Common myeloid progenitor, CD34-positive (primary cell): ENCODE measurements around the gene SHF.

Source experiments
- CTCF ChIA-PET: fragments of 350-600 bp; sonication (Branson Sonifier 250); formaldehyde crosslinking; loops from one replicate; lab custom pipeline; 2021; ENCODE audit warnings: antibody characterized with exemption; lab: Charles Lee
- POLR2A ChIA-PET: fragments of 350-600 bp; sonication (Branson Sonifier 250); formaldehyde crosslinking; loops from one replicate; lab custom pipeline; 2021; ENCODE audit warnings: antibody characterized with exemption; lab: Charles Lee
- DNase-seq, 3 donors: peaks; one replicate each; pipeline versions ENCODE4 v3.0.0 to v3.0.0-alpha.2; 2013
- H3K27ac ChIP-seq, 2 experiments: 1 replicate in 1 of 2; 2 replicates in 1 of 2; pipeline ENCODE4 v1.7.0; 2013; ENCODE audit warnings: inconsistent platforms in 2 of 2, low read length in 2 of 2, mild to moderate bottlenecking in 2 of 2, low read depth in 1 of 2, moderate library complexity in 1 of 2; ENCODE audit not compliant: severe bottlenecking in 2 of 2, insufficient read depth in 1 of 2, poor library complexity in 1 of 2
- H3K27me3 ChIP-seq, 5 experiments: replicated peaks in 2 of 5; 1 replicate in 3 of 5; 2 replicates in 2 of 5; pipeline versions ENCODE4 v1.6.1 to v1.7.0; 2013; ENCODE audit warnings: low read length in 4 of 5, mild to moderate bottlenecking in 2 of 5, moderate library complexity in 2 of 5, inconsistent platforms in 1 of 5; ENCODE audit not compliant: insufficient read depth in 5 of 5, control insufficient read depth in 4 of 5
- H3K36me3 ChIP-seq, 4 experiments: 1 replicate in 2 of 4; 2 replicates in 2 of 4; pipeline versions ENCODE4 v1.6.1 to v1.7.0; 2013; ENCODE audit warnings: low read length in 3 of 4, control low read depth in 1 of 4, mild to moderate bottlenecking in 1 of 4; ENCODE audit not compliant: control insufficient read depth in 4 of 4, insufficient read depth in 4 of 4
- H3K4me1 ChIP-seq, 4 experiments: 1 replicate in 3 of 4; 2 replicates in 1 of 4; pipeline versions ENCODE4 v1.6.1 to v1.7.1; 2013; ENCODE audit warnings: low read length in 3 of 4, mild to moderate bottlenecking in 3 of 4, control low read depth in 1 of 4, inconsistent platforms in 1 of 4, moderate library complexity in 1 of 4; ENCODE audit not compliant: control insufficient read depth in 4 of 4, insufficient read depth in 4 of 4; ENCODE audit errors: control extremely low read depth in 1 of 4
- H3K4me3 ChIP-seq, 7 experiments: 1 replicate in 4 of 7; 2 replicates in 3 of 7; pipeline versions ENCODE4 v1.5.1 to v1.7.0; 2013; ENCODE audit warnings: mild to moderate bottlenecking in 7 of 7, low read length in 6 of 7, moderate library complexity in 6 of 7, inconsistent platforms in 2 of 7, low read depth in 2 of 7, control low read depth in 1 of 7; ENCODE audit not compliant: insufficient read depth in 4 of 7, control insufficient read depth in 1 of 7; ENCODE audit errors: extremely low read depth in 1 of 7
- H3K9me3 ChIP-seq, 5 experiments: 1 replicate in 4 of 5; 2 replicates in 1 of 5; pipeline versions ENCODE4 v1.6.1 to v1.7.1; 2013; ENCODE audit warnings: low read length in 4 of 5, mild to moderate bottlenecking in 2 of 5, inconsistent platforms in 1 of 5, low read depth in 1 of 5, moderate library complexity in 1 of 5; ENCODE audit not compliant: control insufficient read depth in 4 of 5, insufficient read depth in 2 of 5; ENCODE audit errors: control extremely low read depth in 1 of 5
- WGBS: methylation state at CpG from one replicate; pipeline ENCODE4 v1.1.5; 2013; ENCODE audit not compliant: insufficient coverage; 5-methylcytosine and 5-hydroxymethylcytosine counted together

Gene SHF

DNA sequence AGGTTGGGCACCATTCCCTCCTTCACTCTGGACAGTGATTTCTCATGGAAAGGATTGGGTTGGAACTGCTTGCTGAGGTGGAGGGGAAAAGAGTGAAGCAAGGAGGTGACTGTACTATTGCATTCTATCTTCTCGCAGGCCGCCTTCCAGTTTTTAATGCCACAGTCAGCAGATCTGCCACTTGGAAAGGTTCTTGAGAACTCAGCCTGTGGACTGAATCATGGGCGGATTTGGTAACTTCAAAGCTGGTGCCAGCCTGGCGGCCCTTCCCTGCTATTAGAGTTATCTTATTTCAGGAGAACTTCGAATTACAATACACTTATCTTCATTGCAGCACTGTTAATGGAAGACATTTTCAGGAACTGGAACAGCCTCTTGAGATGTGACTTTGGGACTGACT is 41.2 kb upstream of the SHF start:
- Histone ChIP-seq H3K9me3 (peaks cover 0 to 10% (median 0%) of the 10 kb centered on the region in 5 experiments), H3K4me3 (no peak overlapping the region), H3K4me1 (no peaks in the 10 kb centered on the region), H3K27me3 (no peaks in the 10 kb centered on the region), H3K36me3 (no peaks in the 10 kb centered on the region), H3K27ac (no peak overlapping the region)
- POLR2A ChIA-PET = no interaction called here
- CTCF ChIA-PET = no interaction called here
- WGBS = 81% methylated on average over 4 of the region's 5 CpGs
- no peak for DNase-seq

DNA sequence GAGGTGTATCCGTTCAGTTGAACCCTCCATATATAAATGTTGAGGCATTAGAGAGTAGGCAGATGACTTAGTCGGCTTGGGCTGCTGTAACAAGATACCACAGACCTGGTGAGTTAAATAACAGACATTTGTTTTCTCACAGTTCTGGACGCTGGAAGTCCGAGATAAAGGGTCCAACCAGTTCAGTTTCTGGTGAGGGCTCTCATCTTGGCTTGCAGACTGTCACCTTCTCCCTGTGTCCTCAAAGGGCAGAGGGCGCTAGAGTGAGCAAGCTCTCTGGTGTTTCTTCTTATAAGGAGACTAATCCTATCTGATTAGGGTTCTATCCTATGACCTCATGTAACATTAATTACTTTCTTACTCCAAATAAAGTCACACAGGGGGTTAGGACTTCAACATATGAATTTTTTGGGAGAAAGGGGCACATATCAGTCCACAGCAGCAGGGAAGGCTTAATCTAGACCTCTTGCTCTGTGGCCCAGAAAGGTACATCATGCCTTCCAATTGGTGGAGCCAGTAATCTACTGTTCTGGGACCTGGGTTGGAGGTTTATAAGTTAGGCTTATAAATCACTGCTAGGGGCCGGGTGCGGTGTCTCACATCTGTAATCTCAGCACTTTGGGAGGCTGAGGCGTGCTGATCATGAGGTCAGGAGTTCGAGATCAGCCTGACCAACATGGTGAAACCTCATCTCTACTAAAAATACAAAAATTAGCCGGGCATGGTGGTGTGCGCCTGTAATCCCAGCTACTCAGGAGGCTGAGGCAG is 37.9 kb upstream of the SHF start:
- H3K36me3 ChIP-seq = no peaks in the 10 kb centered on the region
- H3K4me3 ChIP-seq = no peak overlapping the region
- no peaks in the 10 kb centered on the region for H3K9me3 ChIP-seq
- peak in 1 of 3 donors; percentile 10 for DNase-seq
- H3K27ac ChIP-seq = no peak overlapping the region
- 80% methylated on average over 5 of the region's 11 CpGs for WGBS
- POLR2A ChIA-PET = no interaction called here
- peaks cover 0 to 4% (median 2%) of the 10 kb centered on the region in 5 experiments for H3K27me3 ChIP-seq
- H3K4me1 ChIP-seq = no peaks in the 10 kb centered on the region
- CTCF ChIA-PET = interaction anchor here (1.6 kb wide), 1 partner anchor 16 kb away, joined by 5 read pairs; no protein-coding TSS in a partner anchor

DNA sequence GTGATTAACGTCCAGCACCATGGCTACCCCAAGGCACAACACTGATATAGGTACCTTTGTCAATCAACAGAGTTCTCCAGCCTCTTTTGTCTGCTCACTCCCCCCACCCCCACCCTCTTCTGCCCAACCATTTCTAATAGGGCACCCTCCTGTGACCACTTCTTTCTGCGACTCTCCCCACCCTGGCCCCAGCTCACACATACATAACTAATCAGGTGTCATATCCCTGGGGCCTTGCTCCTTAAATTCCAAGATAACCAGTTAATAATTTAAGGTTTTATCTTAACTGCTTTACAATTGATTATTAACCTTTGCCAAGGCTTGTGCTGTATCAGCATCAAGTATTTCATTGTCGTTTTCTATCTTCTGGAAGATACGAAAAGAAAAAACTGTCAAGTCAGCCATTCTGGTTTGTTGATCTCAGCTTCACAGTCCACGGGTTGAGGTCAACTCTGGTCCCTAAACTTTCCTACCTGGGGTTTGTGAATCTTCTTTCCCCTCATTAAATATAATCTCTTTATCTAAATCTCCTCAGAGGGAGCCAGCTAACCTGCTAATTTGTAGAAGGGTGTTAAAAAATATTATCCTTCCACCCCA is 37.0 kb upstream of the SHF start:
- CTCF ChIA-PET = interaction anchor here (0.8 to 1.6 kb wide), 2 partner anchors 15 to 61 kb away, joined by 3 to 5 read pairs; no protein-coding TSS in a partner anchor
- no peak for DNase-seq
- H3K9me3 ChIP-seq = no peaks in the 10 kb centered on the region
- no peak overlapping the region for H3K27ac ChIP-seq
- peaks cover 0 to 4% (median 2%) of the 10 kb centered on the region in 5 experiments for H3K27me3 ChIP-seq
- 81% methylated on average over 5 of the region's 5 CpGs for WGBS
- no peak overlapping the region for H3K4me3 ChIP-seq
- H3K36me3 ChIP-seq = no peaks in the 10 kb centered on the region
- H3K4me1 ChIP-seq = no peaks in the 10 kb centered on the region
- POLR2A ChIA-PET = no interaction called here

DNA sequence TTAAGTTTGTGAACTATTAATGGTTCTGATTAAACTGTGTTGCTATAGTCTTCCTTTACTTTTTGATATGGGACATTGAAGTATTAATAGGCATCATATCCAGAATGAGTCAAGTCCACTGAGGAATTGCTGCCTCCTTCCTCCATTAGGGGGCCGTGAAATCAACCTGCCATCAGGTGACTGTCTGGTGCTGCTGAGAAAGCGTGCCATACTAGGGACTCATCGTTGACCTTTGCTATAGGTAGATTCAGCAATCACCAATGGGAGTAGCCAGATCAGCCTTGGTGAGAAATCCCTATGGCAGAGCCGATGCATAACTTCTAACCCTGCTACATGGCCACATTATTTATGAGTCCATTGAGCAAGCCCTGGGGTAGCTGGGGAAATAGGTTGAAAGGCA is 34.2 kb upstream of the SHF start:
- WGBS = 82% methylated on average over 3 of the region's 4 CpGs
- no peaks in the 10 kb centered on the region for H3K4me1 ChIP-seq
- POLR2A ChIA-PET = no interaction called here
- peaks cover 0 to 4% (median 2%) of the 10 kb centered on the region in 5 experiments for H3K27me3 ChIP-seq
- no peaks in the 10 kb centered on the region for H3K9me3 ChIP-seq
- DNase-seq = no peak
- H3K27ac ChIP-seq = no peak overlapping the region
- CTCF ChIA-PET = interaction anchor here (0.8 to 0.9 kb wide), 2 partner anchors 16 to 60 kb away, joined by 3 read pairs; no protein-coding TSS in a partner anchor
- no peaks in the 10 kb centered on the region for H3K36me3 ChIP-seq
- H3K4me3 ChIP-seq = no peak overlapping the region

DNA sequence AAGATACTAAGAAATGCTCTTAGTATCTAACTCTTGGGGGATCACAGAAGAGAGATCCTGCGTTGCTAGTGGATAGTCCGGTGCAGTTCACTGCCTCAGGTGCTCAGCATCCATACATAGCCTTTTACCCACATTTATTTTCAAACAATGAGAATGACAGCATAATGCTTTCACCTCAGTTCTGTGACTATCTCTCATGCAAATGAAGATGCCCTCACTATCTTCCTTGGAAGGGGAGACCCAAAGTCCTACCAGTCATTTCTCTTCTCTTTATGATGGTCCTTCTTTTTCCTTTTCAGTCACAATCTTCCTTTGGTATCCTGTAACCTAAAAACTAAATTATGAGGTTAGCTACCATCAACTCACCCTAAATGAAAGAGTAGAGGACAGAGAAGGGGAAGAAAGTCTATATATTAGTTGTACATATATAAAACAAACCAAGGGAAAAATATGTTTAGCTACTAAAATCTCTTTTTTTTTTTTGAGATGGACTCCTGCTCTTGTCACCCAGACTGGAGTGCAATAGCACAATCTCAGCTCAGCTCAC is 33.4 kb upstream of the SHF start:
- POLR2A ChIA-PET = no interaction called here
- 93% methylated on average over 2 of the region's 2 CpGs for WGBS

DNA sequence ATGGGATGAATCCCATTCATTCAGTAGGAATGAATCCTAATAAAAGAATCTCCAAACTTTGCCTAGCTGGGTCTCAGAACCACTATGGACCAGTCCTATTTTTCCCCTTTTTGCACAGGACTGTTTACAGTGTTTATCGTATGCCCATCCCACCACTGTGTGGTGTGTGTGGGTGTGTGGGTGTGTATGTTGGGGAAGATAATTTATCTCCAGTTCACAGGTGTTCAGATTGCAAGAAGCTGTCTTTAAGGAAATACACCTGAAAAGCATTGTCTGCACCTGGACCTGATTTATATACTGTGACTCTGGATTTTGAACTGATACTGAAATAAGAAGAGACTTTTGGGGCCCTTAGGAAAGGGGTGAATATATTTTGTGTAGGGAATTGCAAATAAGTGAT is 24.7 kb upstream of the SHF start:
- CTCF ChIA-PET = interaction anchor here (1.3 to 4.6 kb wide), 5 partner anchors 8 to 68 kb away, joined by 3 to 19 read pairs (median 5); no protein-coding TSS in a partner anchor
- POLR2A ChIA-PET = no interaction called here
- WGBS = no CpG with 5 or more reads among the region's 1 CpG
- Histone ChIP-seq H3K4me1 (no peaks in the 10 kb centered on the region), H3K27me3 (peaks cover 0 to 3% (median 0%) of the 10 kb centered on the region in 5 experiments), H3K4me3 (no peak overlapping the region), H3K9me3 (peaks cover 0 to 2% (median 0%) of the 10 kb centered on the region in 5 experiments), H3K36me3 (no peaks in the 10 kb centered on the region), H3K27ac (no peak overlapping the region)
- DNase-seq = no peak

More for the DNA sequence above, 33.4 kb upstream of the SHF start:
- H3K27me3 ChIP-seq = peaks cover 0 to 4% (median 2%) of the 10 kb centered on the region in 5 experiments
- H3K4me3 ChIP-seq = no peak overlapping the region
- H3K27ac ChIP-seq = no peak overlapping the region
- H3K9me3 ChIP-seq = no peaks in the 10 kb centered on the region
- no peaks in the 10 kb centered on the region for H3K4me1 ChIP-seq
- no peak for DNase-seq
- CTCF ChIA-PET = no interaction called here
- no peaks in the 10 kb centered on the region for H3K36me3 ChIP-seq
